ENCODE results near the gene RNF150.

DNA sequence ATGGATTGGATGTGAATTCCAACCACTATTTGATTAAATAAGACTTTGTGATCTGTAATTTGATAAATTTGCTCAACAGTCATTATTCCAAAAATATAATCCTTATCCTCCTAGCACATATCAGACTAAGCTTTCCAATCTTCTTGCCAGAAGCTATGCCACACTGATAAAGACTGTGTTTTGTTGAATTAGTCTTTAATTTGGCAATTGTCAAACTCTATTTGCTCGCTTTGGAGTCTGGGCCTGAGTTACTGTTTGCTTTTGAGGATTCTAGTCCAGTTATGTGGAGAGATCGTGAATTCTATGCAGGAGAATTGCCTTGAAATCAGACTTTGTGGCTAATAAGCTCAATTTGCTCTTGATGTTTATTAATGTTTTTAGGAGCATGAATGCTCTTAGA is 10.9 kb upstream of the RNF150 start:
- TF ChIP-seq, protein P1, sequence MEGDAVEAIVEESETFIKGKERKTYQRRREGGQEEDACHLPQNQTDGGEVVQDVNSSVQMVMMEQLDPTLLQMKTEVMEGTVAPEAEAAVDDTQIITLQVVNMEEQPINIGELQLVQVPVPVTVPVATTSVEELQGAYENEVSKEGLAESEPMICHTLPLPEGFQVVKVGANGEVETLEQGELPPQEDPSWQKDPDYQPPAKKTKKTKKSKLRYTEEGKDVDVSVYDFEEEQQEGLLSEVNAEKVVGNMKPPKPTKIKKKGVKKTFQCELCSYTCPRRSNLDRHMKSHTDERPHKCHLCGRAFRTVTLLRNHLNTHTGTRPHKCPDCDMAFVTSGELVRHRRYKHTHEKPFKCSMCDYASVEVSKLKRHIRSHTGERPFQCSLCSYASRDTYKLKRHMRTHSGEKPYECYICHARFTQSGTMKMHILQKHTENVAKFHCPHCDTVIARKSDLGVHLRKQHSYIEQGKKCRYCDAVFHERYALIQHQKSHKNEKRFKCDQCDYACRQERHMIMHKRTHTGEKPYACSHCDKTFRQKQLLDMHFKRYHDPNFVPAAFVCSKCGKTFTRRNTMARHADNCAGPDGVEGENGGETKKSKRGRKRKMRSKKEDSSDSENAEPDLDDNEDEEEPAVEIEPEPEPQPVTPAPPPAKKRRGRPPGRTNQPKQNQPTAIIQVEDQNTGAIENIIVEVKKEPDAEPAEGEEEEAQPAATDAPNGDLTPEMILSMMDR (IDR thresholded peaks at IDR 0.05; ENCODE audit: control extremely low read depth in 1 of 3, insufficient read depth in 1 of 3, low read depth in 1 of 3, low read length in 3 of 3), result no peak
- TF ChIP-seq EP300 (IDR thresholded peaks at IDR 0.05; ENCODE audit: borderline replicate concordance in 1 of 2, low read depth in 2 of 2, low read length in 2 of 2) (no peak), POLR2AphosphoS5 (IDR thresholded peaks at IDR 0.05; ENCODE audit: low read depth, low read length) (no peak), MAFK (IDR thresholded peaks at IDR 0.05; ENCODE audit: low read depth, low read length) (no peak), POLR2A (IDR thresholded peaks at IDR 0.05; ENCODE audit: control extremely low read depth in 1 of 2, low read depth in 2 of 2, low read length in 2 of 2) (no peak)

Measured in H1 (cell line).